Measurements from ENCODE around the gene BAZ2A.

BAZ2A gene

DNA sequence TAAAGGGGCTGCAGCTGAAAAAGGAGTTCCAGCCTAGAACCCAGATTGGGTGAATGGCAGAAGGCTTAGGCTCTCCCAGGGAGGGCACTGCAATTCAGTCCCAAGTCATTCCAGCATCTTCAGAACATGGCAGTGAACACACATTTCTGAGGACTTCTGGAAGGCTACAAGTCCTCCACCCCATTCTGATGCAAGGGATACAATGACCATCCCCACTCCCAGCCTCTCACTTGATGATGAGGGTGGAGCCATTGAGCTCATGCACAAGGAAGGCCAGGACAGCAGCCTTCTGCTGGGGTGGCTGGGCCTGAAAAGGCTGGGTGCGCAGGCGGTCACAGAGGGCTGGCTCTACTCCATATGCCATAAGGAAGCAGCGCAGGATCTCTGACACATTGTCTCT is 25.8 kb downstream of the BAZ2A start:
- Mint-ChIP-seq H3K4me3 (no peak overlapping the region), H3K36me3 (ENCODE audit: low read depth) (peaks cover 85% of the 10 kb centered on the region), H3K27me3 (ENCODE audit: low read depth) (peaks cover 3% of the 10 kb centered on the region), H3K9me3 (no peaks in the 10 kb centered on the region), H3K4me1 (no peaks in the 10 kb centered on the region), H3K27ac (no peak overlapping the region)
- TF ChIP-seq, protein P1, sequence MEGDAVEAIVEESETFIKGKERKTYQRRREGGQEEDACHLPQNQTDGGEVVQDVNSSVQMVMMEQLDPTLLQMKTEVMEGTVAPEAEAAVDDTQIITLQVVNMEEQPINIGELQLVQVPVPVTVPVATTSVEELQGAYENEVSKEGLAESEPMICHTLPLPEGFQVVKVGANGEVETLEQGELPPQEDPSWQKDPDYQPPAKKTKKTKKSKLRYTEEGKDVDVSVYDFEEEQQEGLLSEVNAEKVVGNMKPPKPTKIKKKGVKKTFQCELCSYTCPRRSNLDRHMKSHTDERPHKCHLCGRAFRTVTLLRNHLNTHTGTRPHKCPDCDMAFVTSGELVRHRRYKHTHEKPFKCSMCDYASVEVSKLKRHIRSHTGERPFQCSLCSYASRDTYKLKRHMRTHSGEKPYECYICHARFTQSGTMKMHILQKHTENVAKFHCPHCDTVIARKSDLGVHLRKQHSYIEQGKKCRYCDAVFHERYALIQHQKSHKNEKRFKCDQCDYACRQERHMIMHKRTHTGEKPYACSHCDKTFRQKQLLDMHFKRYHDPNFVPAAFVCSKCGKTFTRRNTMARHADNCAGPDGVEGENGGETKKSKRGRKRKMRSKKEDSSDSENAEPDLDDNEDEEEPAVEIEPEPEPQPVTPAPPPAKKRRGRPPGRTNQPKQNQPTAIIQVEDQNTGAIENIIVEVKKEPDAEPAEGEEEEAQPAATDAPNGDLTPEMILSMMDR (IDR thresholded peaks at IDR 0.05; ENCODE audit: unreplicated experiment in 3 of 3): no peak

DNA sequence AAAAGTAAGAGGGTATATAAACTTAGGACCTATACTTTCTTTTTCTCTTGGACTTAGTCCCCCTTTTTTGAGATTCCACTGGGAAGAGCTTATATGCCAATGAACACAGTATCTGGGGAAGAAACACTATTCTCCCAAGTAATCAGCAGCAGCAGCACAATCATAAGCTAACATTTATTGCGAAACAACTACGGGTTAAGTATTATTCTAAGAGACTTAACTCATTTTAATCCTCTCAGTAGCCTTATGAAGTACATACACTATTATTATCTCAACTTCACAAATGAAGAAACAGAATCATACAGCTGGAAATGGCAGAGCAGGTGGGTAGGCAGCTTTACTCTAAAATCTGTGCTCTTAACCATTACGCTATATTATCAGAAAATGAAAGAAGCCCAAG is 27.9 kb downstream of the BAZ2A start:
- H3K4me1 Mint-ChIP-seq: no peaks in the 10 kb centered on the region
- H3K4me3 Mint-ChIP-seq: no peak overlapping the region
- H3K27ac Mint-ChIP-seq: no peak overlapping the region
- no peaks in the 10 kb centered on the region for H3K9me3 Mint-ChIP-seq
- TF ChIP-seq, protein P1 (IDR thresholded peaks at IDR 0.05; ENCODE audit: unreplicated experiment in 3 of 3): no peak
- peaks cover 94% of the 10 kb centered on the region for H3K36me3 Mint-ChIP-seq (ENCODE audit: low read depth)
- no peaks in the 10 kb centered on the region for H3K27me3 Mint-ChIP-seq (ENCODE audit: low read depth)

GRCh38 chr12:56601503-56601902 is 28.6 kb downstream of the BAZ2A start:
- H3K4me3 Mint-ChIP-seq: no peak overlapping the region
- no peak overlapping the region for H3K27ac Mint-ChIP-seq
- H3K36me3 Mint-ChIP-seq (ENCODE audit: low read depth): peaks cover 92% of the 10 kb centered on the region
- no peaks in the 10 kb centered on the region for H3K27me3 Mint-ChIP-seq (ENCODE audit: low read depth)
- H3K9me3 Mint-ChIP-seq: no peaks in the 10 kb centered on the region
- TF ChIP-seq, protein P1 (IDR thresholded peaks at IDR 0.05; ENCODE audit: unreplicated experiment in 3 of 3): no peak
- no peaks in the 10 kb centered on the region for H3K4me1 Mint-ChIP-seq

- Mint-ChIP-seq H3K4me3 (no peak overlapping the region), H3K9me3 (no peaks in the 10 kb centered on the region)
- TF ChIP-seq, protein P1 (IDR thresholded peaks at IDR 0.05; ENCODE audit: unreplicated experiment in 3 of 3): no peak
These were observed 29.4 kb downstream of the BAZ2A start for GRCh38 chr12:56600753-56601152.

GRCh38 chr12:56599797-56600196 is 30.3 kb downstream of the BAZ2A start:
- no peaks in the 10 kb centered on the region for H3K27me3 Mint-ChIP-seq (ENCODE audit: low read depth)
- peaks cover 2% of the 10 kb centered on the region for H3K4me1 Mint-ChIP-seq
- no peak overlapping the region for H3K27ac Mint-ChIP-seq
- no peaks in the 10 kb centered on the region for H3K9me3 Mint-ChIP-seq
- H3K4me3 Mint-ChIP-seq: no peak overlapping the region
- peaks cover 75% of the 10 kb centered on the region for H3K36me3 Mint-ChIP-seq (ENCODE audit: low read depth)
- TF ChIP-seq, protein P1 (IDR thresholded peaks at IDR 0.05; ENCODE audit: unreplicated experiment in 3 of 3): no peak

More at GRCh38 chr12:56600753-56601152, 29.4 kb downstream of the BAZ2A start:
- no peaks in the 10 kb centered on the region for H3K27me3 Mint-ChIP-seq (ENCODE audit: low read depth)
- no peaks in the 10 kb centered on the region for H3K4me1 Mint-ChIP-seq
- peaks cover 84% of the 10 kb centered on the region for H3K36me3 Mint-ChIP-seq (ENCODE audit: low read depth)
- H3K27ac Mint-ChIP-seq: no peak overlapping the region

DNA sequence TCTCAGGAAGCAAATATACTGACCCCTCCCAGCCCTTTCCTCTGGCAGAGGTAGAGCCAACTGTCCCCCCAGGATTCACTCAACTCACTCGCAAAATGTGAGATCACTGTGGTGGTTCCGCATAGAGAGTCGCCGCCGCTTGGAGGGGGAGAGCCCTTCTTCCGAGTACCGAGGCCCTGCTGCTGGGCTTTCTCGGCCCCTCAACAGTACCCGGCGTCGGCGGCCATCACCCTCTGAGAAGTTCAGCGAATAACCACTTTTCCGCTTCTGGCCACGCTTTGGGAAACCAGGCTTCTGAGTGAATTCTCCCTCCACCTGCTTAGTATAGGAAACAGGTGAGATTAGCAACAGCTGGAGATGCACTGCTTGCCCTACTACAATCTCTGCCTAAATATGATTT is 31.1 kb downstream of the BAZ2A start:
- no peaks in the 10 kb centered on the region for H3K27me3 Mint-ChIP-seq (ENCODE audit: low read depth)
- H3K4me3 Mint-ChIP-seq: no peak overlapping the region
- H3K36me3 Mint-ChIP-seq (ENCODE audit: low read depth): peaks cover 68% of the 10 kb centered on the region
- H3K9me3 Mint-ChIP-seq: no peaks in the 10 kb centered on the region
- peaks cover 10% of the 10 kb centered on the region for H3K4me1 Mint-ChIP-seq
- TF ChIP-seq, protein P1 (IDR thresholded peaks at IDR 0.05; ENCODE audit: unreplicated experiment in 3 of 3): no peak
- no peak overlapping the region for H3K27ac Mint-ChIP-seq

Data from nephron (organoid).